ENCODE results near the gene KCNH2. TPM values are rescaled to one million over a fixed set of nuclear protein-coding genes. Genes with fewer than 3 reads are reported as not detected.

Gene KCNH2
- total and polyA plus RNA-seq, 2 of the 13 experiments (the other 11 are each of a cell fraction or from before 2014, with no cell fraction given), result 0.09 to 0.11 TPM

GRCh38 chr7:151008511-151009323 is 30.6 kb upstream of the KCNH2 start (continued):
- TF ChIP-seq SMAD3 (CRISPR knock-in tag; IDR thresholded peaks at IDR 0.05), result no peak
- no peak for TF ChIP-seq ZNF280B (CRISPR knock-in tag; IDR thresholded peaks at IDR 0.05; ENCODE audit: borderline replicate concordance)
- no peak for TF ChIP-seq CBFB (CRISPR knock-in tag; IDR thresholded peaks at IDR 0.05)
- peak; percentile 21; the same call in 1 of the 2 replicates for TF ChIP-seq STAG1 (CRISPR knock-in tag; IDR thresholded peaks at IDR 0.05)
- no peak for TF ChIP-seq ZNF160 (CRISPR knock-in tag; IDR thresholded peaks at IDR 0.05)
- TF ChIP-seq RBM39 (IDR thresholded peaks at IDR 0.05; ENCODE audit: low read depth, low read length, poor library complexity, severe bottlenecking), result no peak
- peak; percentile 49 for TF ChIP-seq TAF1 (CRISPR knock-in tag; IDR thresholded peaks at IDR 0.05)
- no peak for TF ChIP-seq TEAD3 (CRISPR knock-in tag; optimal IDR thresholded peaks at IDR 0.05; ENCODE audit: borderline replicate concordance)
- TF ChIP-seq REL (CRISPR knock-in tag; conservative IDR thresholded peaks at IDR 0.05), result no peak
- no peak for TF ChIP-seq ZKSCAN8 (CRISPR knock-in tag; IDR thresholded peaks at IDR 0.05; ENCODE audit: borderline replicate concordance)
- TF ChIP-seq GMEB2 (CRISPR knock-in tag; IDR thresholded peaks at IDR 0.05; ENCODE audit: low read depth), result no peak
- TF ChIP-seq FOSL1 (CRISPR knock-in tag; IDR thresholded peaks at IDR 0.05; ENCODE audit: borderline replicate concordance), result no peak
- no peak for TF ChIP-seq ZFP36 (IDR thresholded peaks at IDR 0.05; ENCODE audit: borderline replicate concordance, low read depth, low read length, partially characterized antibody)
- TF ChIP-seq ZNF710 (CRISPR knock-in tag; IDR thresholded peaks at IDR 0.05; ENCODE audit: borderline replicate concordance), result no peak
- peak; percentile 95 for TF ChIP-seq CTCF (CRISPR knock-in tag; IDR thresholded peaks at IDR 0.05)
- peak; percentile 68; the same call in 1 of the 2 replicates for TF ChIP-seq ZNF281 (CRISPR knock-in tag; IDR thresholded peaks at IDR 0.05; ENCODE audit: borderline replicate concordance)
- TF ChIP-seq ZNF569 (CRISPR knock-in tag; IDR thresholded peaks at IDR 0.05; ENCODE audit: borderline replicate concordance), result no peak
- TF ChIP-seq GABPA (IDR thresholded peaks at IDR 0.05; ENCODE audit: low read depth, low read length), result no peak
- TF ChIP-seq GABPA (CRISPR knock-in tag; IDR thresholded peaks at IDR 0.05; ENCODE audit: low read depth), result no peak

Measured in HepG2 (cell line).